Measurements from ENCODE around the gene RBBP8NL.

The RBBP8NL gene

GRCh38 chr20:62452475-62453095 is 25.2 kb upstream of the RBBP8NL start:
- Histone ChIP-seq H3K4me3 (ENCODE audit: low read depth, low read length, poor library complexity, severe bottlenecking) (no peak overlapping the region), H3K27ac (ENCODE audit: low read depth, low read length, poor library complexity, severe bottlenecking) (no peak overlapping the region), H3K4me2 (ENCODE audit: low read length) (no peak overlapping the region), H3K4me1 (ENCODE audit: insufficient read depth, low read length, severe bottlenecking) (no peaks in the 10 kb centered on the region), H2AFZ (ENCODE audit: low read length) (no peak overlapping the region), H3K79me2 (ENCODE audit: insufficient read depth, low read length) (no peaks in the 10 kb centered on the region), H3K9me2 (ENCODE audit: low read depth, low read length) (no peaks in the 10 kb centered on the region), H4K20me1 (ENCODE audit: insufficient read depth, low read length) (no peaks in the 10 kb centered on the region), H3K9ac (ENCODE audit: low read length) (no peak overlapping the region), H3F3A (ENCODE audit: insufficient read depth, low read length) (no peaks in the 10 kb centered on the region), H3K9me3 (ENCODE audit: low read length) (no peaks in the 10 kb centered on the region), H3K36me3 (ENCODE audit: insufficient read depth, low read length) (no peaks in the 10 kb centered on the region), H3K27me3 (ENCODE audit: insufficient read depth, low read length) (0 out of 2 replicates have a peak, but pooled peaks cover 3% of the 10 kb centered on the region)
- no peak for TF ChIP-seq CTCF (IDR thresholded peaks at IDR 0.05; ENCODE audit: low read length)
- no peak for TF ChIP-seq EZH2 (IDR thresholded peaks at IDR 0.05; ENCODE audit: borderline replicate concordance, low read length)

- Histone ChIP-seq H3K9ac (ENCODE audit: low read length) (no peak overlapping the region), H3K79me2 (ENCODE audit: insufficient read depth, low read length) (no peaks in the 10 kb centered on the region), H4K20me1 (ENCODE audit: insufficient read depth, low read length) (no peaks in the 10 kb centered on the region), H3F3A (ENCODE audit: insufficient read depth, low read length) (no peaks in the 10 kb centered on the region), H3K4me3 (ENCODE audit: low read depth, low read length, poor library complexity, severe bottlenecking) (no peak overlapping the region), H3K4me1 (ENCODE audit: insufficient read depth, low read length, severe bottlenecking) (no peaks in the 10 kb centered on the region), H3K27ac (ENCODE audit: low read depth, low read length, poor library complexity, severe bottlenecking) (no peak overlapping the region), H3K9me2 (ENCODE audit: low read depth, low read length) (no peaks in the 10 kb centered on the region), H2AFZ (ENCODE audit: low read length) (no peak overlapping the region), H3K4me2 (ENCODE audit: low read length) (no peak overlapping the region), H3K9me3 (ENCODE audit: low read length) (no peaks in the 10 kb centered on the region), H3K27me3 (ENCODE audit: insufficient read depth, low read length) (no peaks in the 10 kb centered on the region), H3K36me3 (ENCODE audit: insufficient read depth, low read length) (no peaks in the 10 kb centered on the region)
- TF ChIP-seq EZH2 (IDR thresholded peaks at IDR 0.05; ENCODE audit: borderline replicate concordance, low read length) (no peak), CTCF (IDR thresholded peaks at IDR 0.05; ENCODE audit: low read length) (no peak)
Observed at GRCh38 chr20:62451970-62452369, 24.6 kb upstream of the RBBP8NL start.

- H3K4me2 ChIP-seq (ENCODE audit: low read length), result no peak overlapping the region
- H3K27ac ChIP-seq (ENCODE audit: low read depth, low read length, poor library complexity, severe bottlenecking), result no peak overlapping the region
- no peaks in the 10 kb centered on the region for H3K4me1 ChIP-seq (ENCODE audit: insufficient read depth, low read length, severe bottlenecking)
- no peak for TF ChIP-seq CTCF (IDR thresholded peaks at IDR 0.05; ENCODE audit: low read length)
- TF ChIP-seq EZH2 (IDR thresholded peaks at IDR 0.05; ENCODE audit: borderline replicate concordance, low read length), result no peak
- no peaks in the 10 kb centered on the region for H3F3A ChIP-seq (ENCODE audit: insufficient read depth, low read length)
- no peaks in the 10 kb centered on the region for H3K36me3 ChIP-seq (ENCODE audit: insufficient read depth, low read length)
- no peaks in the 10 kb centered on the region for H3K9me3 ChIP-seq (ENCODE audit: low read length)
- no peak overlapping the region for H2AFZ ChIP-seq (ENCODE audit: low read length)
- H3K9me2 ChIP-seq (ENCODE audit: low read depth, low read length), result no peaks in the 10 kb centered on the region
- no peaks in the 10 kb centered on the region for H3K27me3 ChIP-seq (ENCODE audit: insufficient read depth, low read length)
- no peaks in the 10 kb centered on the region for H3K79me2 ChIP-seq (ENCODE audit: insufficient read depth, low read length)
- no peak overlapping the region for H3K9ac ChIP-seq (ENCODE audit: low read length)
- no peaks in the 10 kb centered on the region for H4K20me1 ChIP-seq (ENCODE audit: insufficient read depth, low read length)
- H3K4me3 ChIP-seq (ENCODE audit: low read depth, low read length, poor library complexity, severe bottlenecking), result no peak overlapping the region
Observed at GRCh38 chr20:62451156-62451767, 23.9 kb upstream of the RBBP8NL start.

Measured in OCI-LY1 (cell line).